ENCODE measurements around the gene PKNOX1. TPM values are rescaled to one million over a fixed set of nuclear protein-coding genes. Genes with fewer than 3 reads are reported as not detected.
"Not testable (repeated sequence)": the region's sequence is repeated elsewhere in the genome, so short reads cannot be mapped to it uniquely, and the experiment has no call there.

Gene PKNOX1
- total and polyA plus RNA-seq, 8 donors: 16.8 to 32.0 (median 24.9) TPM

GRCh38 chr21:42997053-42997452 lies 22.7 kb downstream of the PKNOX1 start:
- no peak for TF ChIP-seq CTCF (IDR thresholded peaks at IDR 0.05)
- no peaks in the 10 kb centered on the region for H3K27me3 ChIP-seq
- DNase-seq: peak in 1 of 4 donors; percentile 63
- intact Hi-C loops (cut with DNase I): no loop called here
- H3K4me1 ChIP-seq: no peaks in the 10 kb centered on the region
- H3K9me3 ChIP-seq: peaks cover 0 to 14% of the 10 kb centered on the region in 2 donors
- H3K4me3 ChIP-seq: no peak overlapping the region
- H3K27ac ChIP-seq: peak overlapping the region in 1 of 2 donors; percentile 76
- ATAC-seq: peak; percentile 76
- peaks cover 0 to 5% of the 10 kb centered on the region in 2 donors for H3K36me3 ChIP-seq

GRCh38 chr21:42997983-42998382 lies 23.6 kb downstream of the PKNOX1 start:
- H3K4me1 ChIP-seq; H3K36me3 ChIP-seq; intact Hi-C loops (cut with DNase I); H3K27ac ChIP-seq; ATAC-seq; DNase-seq; H3K4me3 ChIP-seq; H3K27me3 ChIP-seq: not testable (repeated sequence)
- H3K9me3 ChIP-seq: peaks cover 0 to 14% of the 10 kb centered on the region in 2 donors

GRCh38 chr21:42999152-42999551 lies 24.8 kb downstream of the PKNOX1 start:
- H3K27me3 ChIP-seq; H3K27ac ChIP-seq; H3K4me3 ChIP-seq; intact Hi-C loops (cut with DNase I); ATAC-seq; H3K36me3 ChIP-seq; H3K4me1 ChIP-seq; DNase-seq: not testable (repeated sequence)
- peaks cover 0 to 14% of the 10 kb centered on the region in 2 donors for H3K9me3 ChIP-seq

GRCh38 chr21:43000041-43000440 lies 25.7 kb downstream of the PKNOX1 start:
- ATAC-seq; H3K4me1 ChIP-seq; H3K4me3 ChIP-seq; H3K27me3 ChIP-seq; H3K27ac ChIP-seq; DNase-seq; intact Hi-C loops (cut with DNase I): not testable (repeated sequence)
- Histone ChIP-seq H3K9me3 (peaks cover 0 to 14% of the 10 kb centered on the region in 2 donors), H3K36me3 (peaks cover 0 to 10% of the 10 kb centered on the region in 2 donors)

GRCh38 chr21:43001316-43001715 lies 27.0 kb downstream of the PKNOX1 start:
- TF ChIP-seq CTCF (IDR thresholded peaks at IDR 0.05): no peak
- Histone ChIP-seq H3K9me3 (peaks cover 0 to 14% of the 10 kb centered on the region in 2 donors), H3K36me3 (peaks cover 0 to 23% of the 10 kb centered on the region in 2 donors), H3K27me3 (no peaks in the 10 kb centered on the region), H3K4me3 (no peak overlapping the region), H3K4me1 (no peaks in the 10 kb centered on the region), H3K27ac (peak overlapping the region in 1 of 2 donors; percentile 33)
- ATAC-seq (no peak), DNase-seq (no peak)
- intact Hi-C loops (cut with DNase I): no loop called here

- peaks cover 0 to 56% of the 10 kb centered on the region in 2 donors for H3K36me3 ChIP-seq
- DNase-seq (no peak), ATAC-seq (no peak)
- no peak overlapping the region for H3K27ac ChIP-seq
- no peaks in the 10 kb centered on the region for H3K27me3 ChIP-seq
- peaks cover 0 to 6% of the 10 kb centered on the region in 2 donors for H3K9me3 ChIP-seq
- no peak for TF ChIP-seq CTCF (IDR thresholded peaks at IDR 0.05)
- H3K4me3 ChIP-seq: no peak overlapping the region
- intact Hi-C loops (cut with DNase I): no loop called here
- H3K4me1 ChIP-seq: no peaks in the 10 kb centered on the region
These were observed 30.6 kb downstream of the PKNOX1 start for GRCh38 chr21:43004926-43005325.

- ATAC-seq (no peak), DNase-seq (no peak)
- no peak for TF ChIP-seq CTCF (IDR thresholded peaks at IDR 0.05)
- Histone ChIP-seq H3K27ac (no peak overlapping the region), H3K4me3 (no peak overlapping the region), H3K9me3 (no peaks in the 10 kb centered on the region), H3K4me1 (no peaks in the 10 kb centered on the region), H3K36me3 (peaks cover 0 to 63% of the 10 kb centered on the region in 2 donors), H3K27me3 (no peaks in the 10 kb centered on the region)
- intact Hi-C loops (cut with DNase I): no loop called here
These were observed 31.3 kb downstream of the PKNOX1 start for GRCh38 chr21:43005635-43006034.

- DNase-seq: peak in 1 of 4 donors; percentile 22
- peaks cover 0 to 69% of the 10 kb centered on the region in 2 donors for H3K36me3 ChIP-seq
- ATAC-seq; H3K4me1 ChIP-seq; H3K27me3 ChIP-seq; H3K27ac ChIP-seq; H3K9me3 ChIP-seq; H3K4me3 ChIP-seq; intact Hi-C loops (cut with DNase I): not testable (repeated sequence)
These were observed 31.9 kb downstream of the PKNOX1 start for GRCh38 chr21:43006051-43006873.
